ENCODE data around the gene TMEM60.

The TMEM60 gene

GRCh38 chr7:77806425-77806824, 8.2 kb upstream of the TMEM60 start:
- Histone ChIP-seq H3K36me3 (replicated peaks; ENCODE audit: low read depth, low read length) (peaks cover 33% of the 10 kb centered on the region), H4K20me1 (ENCODE audit: insufficient read depth, low read length) (peaks cover 8% of the 10 kb centered on the region; the same call in 1 of the 2 replicates), H3K4me3 (ENCODE audit: low read length) (no peak overlapping the region), H2AFZ (ENCODE audit: low read depth, low read length) (no peak overlapping the region), H3K9me3 (ENCODE audit: insufficient read depth, low read length) (peaks cover 19% of the 10 kb centered on the region), H3K27me3 (ENCODE audit: low read depth, low read length) (no peaks in the 10 kb centered on the region), H3K79me2 (ENCODE audit: low read length) (peaks cover 67% of the 10 kb centered on the region), H3K27ac (ENCODE audit: low read length) (no peak overlapping the region), H3K9ac (ENCODE audit: low read length) (no peak overlapping the region), H3K4me1 (ENCODE audit: low read length) (peaks cover 6% of the 10 kb centered on the region), H3K4me2 (ENCODE audit: low read length) (no peak overlapping the region)
- TF ChIP-seq CTCF (IDR thresholded peaks at IDR 0.05; ENCODE audit: low read depth, low read length) (no peak), EZH2phosphoT487 (IDR thresholded peaks at IDR 0.05; ENCODE audit: low read depth) (no peak)

- Histone ChIP-seq H3K36me3 (replicated peaks; ENCODE audit: low read depth, low read length) (peaks cover 26% of the 10 kb centered on the region), H3K4me1 (ENCODE audit: low read length) (peaks cover 15% of the 10 kb centered on the region), H2AFZ (ENCODE audit: low read depth, low read length) (no peak overlapping the region), H4K20me1 (ENCODE audit: insufficient read depth, low read length) (peaks cover 21% of the 10 kb centered on the region; the same call in 1 of the 2 replicates), H3K4me3 (ENCODE audit: low read length) (no peak overlapping the region), H3K9me3 (ENCODE audit: insufficient read depth, low read length) (peaks cover 13% of the 10 kb centered on the region), H3K79me2 (ENCODE audit: low read length) (peaks cover 74% of the 10 kb centered on the region), H3K27me3 (ENCODE audit: low read depth, low read length) (no peaks in the 10 kb centered on the region), H3K4me2 (ENCODE audit: low read length) (no peak overlapping the region), H3K9ac (ENCODE audit: low read length) (no peak overlapping the region), H3K27ac (ENCODE audit: low read length) (no peak overlapping the region)
- TF ChIP-seq CTCF (IDR thresholded peaks at IDR 0.05; ENCODE audit: low read depth, low read length) = no peak
- TF ChIP-seq EZH2phosphoT487 (IDR thresholded peaks at IDR 0.05; ENCODE audit: low read depth) = no peak
These were observed 4.5 kb upstream of the TMEM60 start for GRCh38 chr7:77802557-77803405.

GRCh38 chr7:77800730-77801129, 2.5 kb upstream of the TMEM60 start:
- TF ChIP-seq CTCF (IDR thresholded peaks at IDR 0.05; ENCODE audit: low read depth, low read length) = no peak
- no peak for TF ChIP-seq EZH2phosphoT487 (IDR thresholded peaks at IDR 0.05; ENCODE audit: low read depth)
- no peak overlapping the region for H3K4me3 ChIP-seq (ENCODE audit: low read length)

GRCh38 chr7:77800158-77800557, 1.9 kb upstream of the TMEM60 start:
- Histone ChIP-seq H3K36me3 (replicated peaks; ENCODE audit: low read depth, low read length) (peaks cover 9% of the 10 kb centered on the region), H3K27me3 (ENCODE audit: low read depth, low read length) (no peaks in the 10 kb centered on the region), H3K4me3 (ENCODE audit: low read length) (peak overlapping the region; percentile 96), H3K9ac (ENCODE audit: low read length) (peak overlapping the region; percentile 90), H3K27ac (ENCODE audit: low read length) (no peak overlapping the region), H2AFZ (ENCODE audit: low read depth, low read length) (no peak overlapping the region), H4K20me1 (ENCODE audit: insufficient read depth, low read length) (peaks cover 21% of the 10 kb centered on the region; the same call in 1 of the 2 replicates), H3K9me3 (ENCODE audit: insufficient read depth, low read length) (no peaks in the 10 kb centered on the region), H3K4me2 (ENCODE audit: low read length) (peak overlapping the region; percentile 86), H3K4me1 (ENCODE audit: low read length) (peaks cover 26% of the 10 kb centered on the region), H3K79me2 (ENCODE audit: low read length) (peaks cover 60% of the 10 kb centered on the region)
- TF ChIP-seq CTCF (IDR thresholded peaks at IDR 0.05; ENCODE audit: low read depth, low read length) (no peak), EZH2phosphoT487 (IDR thresholded peaks at IDR 0.05; ENCODE audit: low read depth) (no peak)

More at GRCh38 chr7:77800730-77801129, 2.5 kb upstream of the TMEM60 start:
- H3K36me3 ChIP-seq (replicated peaks; ENCODE audit: low read depth, low read length) = peaks cover 11% of the 10 kb centered on the region
- H3K4me2 ChIP-seq (ENCODE audit: low read length) = no peak overlapping the region
- H2AFZ ChIP-seq (ENCODE audit: low read depth, low read length) = no peak overlapping the region
- H3K27ac ChIP-seq (ENCODE audit: low read length) = no peak overlapping the region
- H3K4me1 ChIP-seq (ENCODE audit: low read length) = peaks cover 26% of the 10 kb centered on the region
- H3K27me3 ChIP-seq (ENCODE audit: low read depth, low read length) = no peaks in the 10 kb centered on the region
- no peaks in the 10 kb centered on the region for H3K9me3 ChIP-seq (ENCODE audit: insufficient read depth, low read length)
- no peak overlapping the region for H3K9ac ChIP-seq (ENCODE audit: low read length)
- H4K20me1 ChIP-seq (ENCODE audit: insufficient read depth, low read length) = peaks cover 21% of the 10 kb centered on the region; the same call in 1 of the 2 replicates
- H3K79me2 ChIP-seq (ENCODE audit: low read length) = peaks cover 65% of the 10 kb centered on the region

Data from OCI-LY3 (cell line).